GM18517 (cell line): ENCODE measurements around the gene BYSL.
A peak's percentile ranks its signal among the peaks of the same experiment; 100 is the strongest.

Experiments
- ATAC-seq: cut with Tn5 transposase; IDR thresholded peaks from one replicate; pipeline ENCODE4 v1.9.1; 2021; ENCODE audit warnings: mild to moderate bottlenecking, moderate library complexity; ENCODE audit not compliant: unreplicated experiment

Gene BYSL

GRCh38 chr6:41920921-41921711, at the start of gene BYSL, which contains the start of gene MED20:
Gene BYSL, plus strand, starts transcription at chr6:41921499. Its CDS starts 64 bp downstream, at chr6:41921563.
Gene MED20, minus strand, starts transcription at chr6:41921139. Its CDS starts 121 bp downstream, at chr6:41921018.
- peak; percentile 89 for ATAC-seq

- ATAC-seq = no peak
Measured at GRCh38 chr6:41871691-41872090, 49.6 kb upstream of the BYSL start.

- no peak for ATAC-seq
Measured at GRCh38 chr6:41872147-41872546, 49.2 kb upstream of the BYSL start.

GRCh38 chr6:41874741-41875140, 46.6 kb upstream of the BYSL start:
- no peak for ATAC-seq

GRCh38 chr6:41877051-41877680, 44.1 kb upstream of the BYSL start:
- no peak for ATAC-seq

- ATAC-seq = no peak
Measured at GRCh38 chr6:41878246-41878645, 43.1 kb upstream of the BYSL start.

- no peak for ATAC-seq
Measured at GRCh38 chr6:41878961-41879405, 42.3 kb upstream of the BYSL start.

- ATAC-seq = no peak
Measured at GRCh38 chr6:41881506-41881905, 39.8 kb upstream of the BYSL start.

GRCh38 chr6:41884957-41885356, 36.3 kb upstream of the BYSL start:
- ATAC-seq = no peak

GRCh38 chr6:41885930-41886329, 35.4 kb upstream of the BYSL start:
- no peak for ATAC-seq

- ATAC-seq = no peak
Measured at GRCh38 chr6:41887331-41887751, 34.0 kb upstream of the BYSL start.

- ATAC-seq = no peak
Measured at GRCh38 chr6:41892921-41893564, 28.3 kb upstream of the BYSL start.

GRCh38 chr6:41894366-41895299, 26.7 kb upstream of the BYSL start:
- no peak for ATAC-seq

GRCh38 chr6:41895300-41896233, 25.7 kb upstream of the BYSL start, which contains the start of gene USP49:
Gene USP49, minus strand, starts transcription at chr6:41895375. Its CDS starts 88,392 bp downstream, at chr6:41806983.
- ATAC-seq = peak; percentile 85

GRCh38 chr6:41896281-41896680, 25.0 kb upstream of the BYSL start:
- ATAC-seq = no peak

- no peak for ATAC-seq
Measured at GRCh38 chr6:41900861-41901260, 20.4 kb upstream of the BYSL start.

- ATAC-seq = no peak
Measured at GRCh38 chr6:41901882-41902519, 19.3 kb upstream of the BYSL start.

GRCh38 chr6:41909727-41910126, 11.6 kb upstream of the BYSL start:
- no peak for ATAC-seq

- ATAC-seq = no peak
Measured at GRCh38 chr6:41914343-41914742, 7.0 kb upstream of the BYSL start.
